ENCODE results near the gene GRK1. TPM values are rescaled to one million over a fixed set of nuclear protein-coding genes. Genes with fewer than 3 reads are reported as not detected.

The GRK1 gene
- total and polyA plus RNA-seq, 2 of the 4 experiments (the other 2 are of a cell fraction): not detected

- Histone ChIP-seq H3K4me2 (ENCODE audit: low read depth, low read length) (no peak overlapping the region), H3K9me3 (ENCODE audit: control insufficient read depth, insufficient read depth, low read length) (no peaks in the 10 kb centered on the region), H2BK20ac (ENCODE audit: low read depth, low read length) (no peak overlapping the region), H3K4me1 (ENCODE audit: control insufficient read depth, insufficient read depth, low read length) (peaks cover 4% of the 10 kb centered on the region; the same call in 1 of the 2 replicates), H3K27ac (ENCODE audit: insufficient read depth, low read length) (no peak overlapping the region), H3K18ac (ENCODE audit: low read depth, low read length) (no peak overlapping the region), H2AK9ac (replicated peaks; ENCODE audit: low read depth, low read length, poor library complexity) (peak overlapping the region; percentile 47), H2AK5ac (ENCODE audit: low read depth, low read length) (no peak overlapping the region), H4K8ac (ENCODE audit: low read depth in 2 of 2, low read length in 2 of 2) (no peak overlapping the region), H2BK15ac (ENCODE audit: low read depth, low read length) (no peak overlapping the region), H3K36me3 (ENCODE audit: control insufficient read depth, insufficient read depth, low read length) (no peaks in the 10 kb centered on the region), H2AFZ (replicated peaks; ENCODE audit: low read length, poor library complexity) (no peak overlapping the region), H4K91ac (ENCODE audit: insufficient read depth, low read depth, low read length) (no peak overlapping the region), H3K9me1 (ENCODE audit: insufficient read depth, low read length) (no peaks in the 10 kb centered on the region), H3K79me1 (ENCODE audit: low read depth in 1 of 2, low read length in 2 of 2) (no peaks in the 10 kb centered on the region), H3K14ac (replicated peaks; ENCODE audit: low read depth, low read length) (no peak overlapping the region), H3K23ac (ENCODE audit: low read depth, low read length) (no peak overlapping the region), H3K27me3 (ENCODE audit: control insufficient read depth, insufficient read depth, low read length) (peaks cover 32% of the 10 kb centered on the region), H2BK5ac (ENCODE audit: low read depth, low read length, poor library complexity, severe bottlenecking) (no peak overlapping the region), H4K5ac (ENCODE audit: low read depth, low read length) (no peak overlapping the region), H4K20me1 (ENCODE audit: insufficient read depth, low read length) (no peaks in the 10 kb centered on the region), H3K9ac (ENCODE audit: low read depth, low read length) (no peak overlapping the region), H2BK120ac (ENCODE audit: low read depth, low read length) (no peak overlapping the region), H3K4me3 (ENCODE audit: insufficient read depth, low read depth, low read length) (no peak overlapping the region), H3K4ac (ENCODE audit: low read depth, low read length) (no peak overlapping the region), H3K56ac (ENCODE audit: extremely low read depth, insufficient read depth, low read length) (no peak overlapping the region)
- dilution Hi-C loops (cut with HindIII; ENCODE audit: low sequenced_read_pairs, unreplicated experiment): no loop called here
- 68% methylated on average over 14 of the region's 22 CpGs; no CpG with 5 or more reads in 1 of the 2 experiments for WGBS, 2 experiments (ENCODE audit: extremely low coverage in 2 of 2, insufficient read length in 1 of 2)
- POLR2A ChIA-PET (ENCODE audit: unreplicated experiment): no interaction called here
- no peak for TF ChIP-seq NFE2L2 (IDR thresholded peaks at IDR 0.05; ENCODE audit: low read depth, low read length)
- TF ChIP-seq CHD1 (IDR thresholded peaks at IDR 0.05; ENCODE audit: low read depth, low read length): no peak
- TF ChIP-seq MXI1 (IDR thresholded peaks at IDR 0.05; ENCODE audit: borderline replicate concordance, low read depth, low read length): no peak
- no peak for TF ChIP-seq POLR2A (IDR thresholded peaks at IDR 0.05; ENCODE audit: low read depth, low read length)
- TF ChIP-seq, protein P1, sequence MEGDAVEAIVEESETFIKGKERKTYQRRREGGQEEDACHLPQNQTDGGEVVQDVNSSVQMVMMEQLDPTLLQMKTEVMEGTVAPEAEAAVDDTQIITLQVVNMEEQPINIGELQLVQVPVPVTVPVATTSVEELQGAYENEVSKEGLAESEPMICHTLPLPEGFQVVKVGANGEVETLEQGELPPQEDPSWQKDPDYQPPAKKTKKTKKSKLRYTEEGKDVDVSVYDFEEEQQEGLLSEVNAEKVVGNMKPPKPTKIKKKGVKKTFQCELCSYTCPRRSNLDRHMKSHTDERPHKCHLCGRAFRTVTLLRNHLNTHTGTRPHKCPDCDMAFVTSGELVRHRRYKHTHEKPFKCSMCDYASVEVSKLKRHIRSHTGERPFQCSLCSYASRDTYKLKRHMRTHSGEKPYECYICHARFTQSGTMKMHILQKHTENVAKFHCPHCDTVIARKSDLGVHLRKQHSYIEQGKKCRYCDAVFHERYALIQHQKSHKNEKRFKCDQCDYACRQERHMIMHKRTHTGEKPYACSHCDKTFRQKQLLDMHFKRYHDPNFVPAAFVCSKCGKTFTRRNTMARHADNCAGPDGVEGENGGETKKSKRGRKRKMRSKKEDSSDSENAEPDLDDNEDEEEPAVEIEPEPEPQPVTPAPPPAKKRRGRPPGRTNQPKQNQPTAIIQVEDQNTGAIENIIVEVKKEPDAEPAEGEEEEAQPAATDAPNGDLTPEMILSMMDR (conservative IDR thresholded peaks at IDR 0.05; ENCODE audit: low read depth, low read length): no peak
- no peak for TF ChIP-seq RCOR1 (IDR thresholded peaks at IDR 0.05; ENCODE audit: insufficient replicate concordance, low read length)
- no peak for TF ChIP-seq SMC3 (IDR thresholded peaks at IDR 0.05; ENCODE audit: low read depth, low read length)
- no peak for TF ChIP-seq RAD21 (IDR thresholded peaks at IDR 0.05; ENCODE audit: low read length)
- TF ChIP-seq, protein P2, sequence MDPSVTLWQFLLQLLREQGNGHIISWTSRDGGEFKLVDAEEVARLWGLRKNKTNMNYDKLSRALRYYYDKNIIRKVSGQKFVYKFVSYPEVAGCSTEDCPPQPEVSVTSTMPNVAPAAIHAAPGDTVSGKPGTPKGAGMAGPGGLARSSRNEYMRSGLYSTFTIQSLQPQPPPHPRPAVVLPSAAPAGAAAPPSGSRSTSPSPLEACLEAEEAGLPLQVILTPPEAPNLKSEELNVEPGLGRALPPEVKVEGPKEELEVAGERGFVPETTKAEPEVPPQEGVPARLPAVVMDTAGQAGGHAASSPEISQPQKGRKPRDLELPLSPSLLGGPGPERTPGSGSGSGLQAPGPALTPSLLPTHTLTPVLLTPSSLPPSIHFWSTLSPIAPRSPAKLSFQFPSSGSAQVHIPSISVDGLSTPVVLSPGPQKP (IDR thresholded peaks at IDR 0.05; ENCODE audit: borderline replicate concordance, low read depth, low read length): no peak
- no peak for TF ChIP-seq MAZ (IDR thresholded peaks at IDR 0.05; ENCODE audit: borderline replicate concordance, low read depth, low read length)
- no peak for TF ChIP-seq USF2 (IDR thresholded peaks at IDR 0.05; ENCODE audit: low read depth, low read length)
- TF ChIP-seq BHLHE40 (IDR thresholded peaks at IDR 0.05; ENCODE audit: low read depth, low read length): no peak
- TF ChIP-seq FOS (IDR thresholded peaks at IDR 0.05; ENCODE audit: low read depth, low read length): no peak
- TF ChIP-seq RFX5 (IDR thresholded peaks at IDR 0.05; ENCODE audit: low read depth, low read length): no peak
- no peak for TF ChIP-seq MAFK (IDR thresholded peaks at IDR 0.05; ENCODE audit: low read depth, low read length)
- no peak for TF ChIP-seq CEBPB (IDR thresholded peaks at IDR 0.05; ENCODE audit: low read depth, low read length)
- in situ Hi-C loops (cut with MboI; ENCODE audit: low sequenced_read_pairs): no loop called here
- no peak for DNase-seq
- intact Hi-C loops (cut with micrococcal nuclease): no loop called here
- CTCF ChIA-PET: no interaction called here
- no TSS peak for BruUV-seq (replicated peaks)
- no peak for ATAC-seq (ENCODE audit: low read depth)
Measured at GRCh38 chr13:113739527-113740285, 72.7 kb downstream of the GRK1 start.

Data from IMR-90 (cell line).